BJ (cell line): Measurements from ENCODE around the gene SCN2B. TPM values are rescaled to one million over a fixed set of nuclear protein-coding genes. Genes with fewer than 3 reads are reported as not detected.

Experiments used
- CTCF ChIA-PET: fragments of 350-600 bp; formaldehyde crosslinking; extraction: SDS; loops from one replicate; lab custom pipeline; 2021; ENCODE audit warnings: antibody characterized with exemption, inconsistent platforms; lab: Yijun Ruan, JAX
- POLR2A ChIA-PET: fragments of 300-600 bp; sonication (Branson Sonifier 250); formaldehyde crosslinking; extraction: SDS; loops from one replicate; lab custom pipeline; 2021; ENCODE audit warnings: antibody characterized with exemption; lab: Charles Lee
- DNase-seq: peaks from one replicate; pipeline ENCODE4 v3.0.0-alpha.2; 2011; ENCODE audit warnings: low read depth
- H3K27me3 ChIP-seq: 2 replicates; pipeline ENCODE4 v1.6.0; 2011; ENCODE audit warnings: low read length; ENCODE audit not compliant: control insufficient read depth, insufficient read depth
- H3K36me3 ChIP-seq: 2 replicates; pipeline ENCODE4 v1.5.1; 2011; ENCODE audit warnings: low read length; ENCODE audit not compliant: control insufficient read depth, insufficient read depth
- H3K4me3 ChIP-seq: 2 replicates; pipeline ENCODE4 v1.5.1; 2011; ENCODE audit warnings: low read depth, mild to moderate bottlenecking, control low read depth, low read length
- CTCF ChIP-seq: IDR thresholded peaks from 2 replicates; pipeline ENCODE4 v1.5.1; 2011; ENCODE audit warnings: low read depth, mild to moderate bottlenecking, control low read depth, inconsistent platforms, low read length, moderate library complexity; ENCODE audit not compliant: insufficient read depth
- polyA plus RNA-seq: library from polyadenylated mRNA; depleted of rRNA; stranded (reverse); fragments of >200 nt; gene quantifications from 2 replicates; pipeline ENCODE4 v1.2.3, GENCODE V29; 2011

Gene SCN2B
- polyA plus RNA-seq, 1 experiment: not detected

GRCh38 chr11:118167253-118167652 lies 9.2 kb downstream of the SCN2B start:
- no peak overlapping the region for H3K4me3 ChIP-seq
- TF ChIP-seq CTCF: no peak
- H3K36me3 ChIP-seq: no peaks in the 10 kb centered on the region
- ChIA-PET CTCF (interaction anchor here (0.6 to 8.3 kb wide), 3 partner anchors 14 to 315 kb away, joined by 3 to 161 read pairs (median 4); no protein-coding TSS in a partner anchor), POLR2A (no interaction called here)
- peaks cover 7% of the 10 kb centered on the region; the same call in 1 of the 2 replicates for H3K27me3 ChIP-seq
- no peak for DNase-seq

- CTCF ChIA-PET: interaction anchor here (1.0 to 8.3 kb wide), 3 partner anchors 10 to 22 kb away, joined by 3 to 161 read pairs (median 4); partner anchors contain the start of gene SCN2B
- H3K36me3 ChIP-seq: no peaks in the 10 kb centered on the region
- no peak for TF ChIP-seq CTCF
- DNase-seq: no peak
- peaks cover 4% of the 10 kb centered on the region; the same call in 1 of the 2 replicates for H3K27me3 ChIP-seq
- H3K4me3 ChIP-seq: no peak overlapping the region
- POLR2A ChIA-PET: no interaction called here
Measured at GRCh38 chr11:118166641-118167040, 9.8 kb downstream of the SCN2B start.

GRCh38 chr11:118164885-118165284 lies 11.6 kb downstream of the SCN2B start:
- CTCF ChIA-PET: interaction anchor here (1.0 kb wide), 1 partner anchor 20 kb away, joined by 3 read pairs; no protein-coding TSS in a partner anchor
- no peak for DNase-seq
- H3K36me3 ChIP-seq: no peaks in the 10 kb centered on the region
- TF ChIP-seq CTCF: no peak
- POLR2A ChIA-PET: no interaction called here
- peaks cover 6% of the 10 kb centered on the region for H3K27me3 ChIP-seq
- H3K4me3 ChIP-seq: no peak overlapping the region

GRCh38 chr11:118163494-118163893 lies 12.9 kb downstream of the SCN2B start:
- ChIA-PET CTCF (interaction anchor here (0.9 to 1.4 kb wide), 3 partner anchors 8 to 113 kb away, joined by 3 to 4 read pairs (median 4); no protein-coding TSS in a partner anchor), POLR2A (no interaction called here)
- no peak overlapping the region for H3K4me3 ChIP-seq
- no peak for TF ChIP-seq CTCF
- peaks cover 12% of the 10 kb centered on the region for H3K27me3 ChIP-seq
- H3K36me3 ChIP-seq: no peaks in the 10 kb centered on the region
- no peak for DNase-seq

GRCh38 chr11:118162846-118163245 lies 13.6 kb downstream of the SCN2B start:
- POLR2A ChIA-PET: no interaction called here
- no peak for DNase-seq
- Histone ChIP-seq H3K36me3 (no peaks in the 10 kb centered on the region), H3K27me3 (peaks cover 18% of the 10 kb centered on the region), H3K4me3 (no peak overlapping the region)
- TF ChIP-seq CTCF: no peak
- CTCF ChIA-PET: interaction anchor here (0.9 to 1.4 kb wide), 2 partner anchors 9 to 18 kb away, joined by 4 read pairs; no protein-coding TSS in a partner anchor
